Gastroesophageal sphincter (tissue), 3 donors: ENCODE measurements around the gene EXOG.

Experiments
- EP300 ChIP-seq: sonication (generic); formaldehyde crosslinking; IDR thresholded peaks from one replicate; pipeline ENCODE4 v1.6.1; 2017; ENCODE audit warnings: antibody characterized with exemption, mild to moderate bottlenecking
- POLR2A ChIP-seq, 2 donors: fragments of 450-650 bp; IDR thresholded peaks; one replicate each; pipeline ENCODE4 v1.6.1; 2017; ENCODE audit warnings: antibody characterized with exemption in 2 of 2, mild to moderate bottlenecking in 2 of 2, moderate library complexity in 1 of 2
- POLR2AphosphoS5 ChIP-seq: sonication (generic); formaldehyde crosslinking; IDR thresholded peaks from one replicate; pipeline ENCODE4 v1.6.1; 2017; ENCODE audit warnings: antibody characterized with exemption
- TF ChIP-seq, protein P1 (sequence below), 4 experiments: fragments of 200-600 bp in 2 of 4; fragments of 450-650 bp in 2 of 4; sonication (generic) in 1 of 4; IDR thresholded peaks; one replicate each; pipeline ENCODE4 v1.5.1; 2017 to 2019; ENCODE audit warnings: antibody characterized with exemption in 4 of 4, mild to moderate bottlenecking in 2 of 4, moderate library complexity in 2 of 4

DNA sequence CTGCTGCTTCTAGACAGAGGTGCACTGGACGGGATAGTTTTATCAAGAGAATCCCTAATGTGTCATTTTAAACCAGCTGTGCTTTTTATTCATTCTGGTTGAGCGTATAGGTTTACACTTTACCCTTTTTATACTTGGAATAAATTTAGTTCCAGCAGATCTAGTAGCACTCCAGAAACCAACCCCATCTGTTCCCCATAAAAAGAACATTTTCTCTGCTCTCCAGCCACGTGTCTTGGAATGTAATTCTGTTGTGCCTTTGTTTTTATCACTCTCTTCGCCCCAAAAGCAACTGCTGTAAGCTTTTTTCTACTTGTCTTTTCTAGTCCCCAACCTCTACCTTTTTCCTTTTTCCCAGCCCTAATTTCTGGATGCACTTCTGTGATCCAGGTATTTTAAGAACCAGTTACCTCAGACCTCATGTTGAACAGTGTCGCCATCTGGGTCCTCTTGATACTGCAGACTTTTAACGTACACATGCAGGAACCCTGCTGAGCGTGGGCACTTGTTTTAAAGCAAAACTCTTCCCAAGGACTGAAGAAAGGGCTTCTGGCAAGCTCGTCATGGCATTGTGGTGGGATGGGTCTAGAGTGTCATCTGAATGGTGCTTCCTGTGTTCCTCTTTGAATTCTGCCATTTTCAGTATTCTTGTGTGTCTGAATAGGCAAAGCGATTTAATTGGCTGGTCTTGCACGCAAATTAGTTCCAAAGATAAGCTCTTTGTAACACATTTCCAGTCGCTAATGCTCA lies 5.7 kb upstream of the EXOG start:
- TF ChIP-seq, protein P1, sequence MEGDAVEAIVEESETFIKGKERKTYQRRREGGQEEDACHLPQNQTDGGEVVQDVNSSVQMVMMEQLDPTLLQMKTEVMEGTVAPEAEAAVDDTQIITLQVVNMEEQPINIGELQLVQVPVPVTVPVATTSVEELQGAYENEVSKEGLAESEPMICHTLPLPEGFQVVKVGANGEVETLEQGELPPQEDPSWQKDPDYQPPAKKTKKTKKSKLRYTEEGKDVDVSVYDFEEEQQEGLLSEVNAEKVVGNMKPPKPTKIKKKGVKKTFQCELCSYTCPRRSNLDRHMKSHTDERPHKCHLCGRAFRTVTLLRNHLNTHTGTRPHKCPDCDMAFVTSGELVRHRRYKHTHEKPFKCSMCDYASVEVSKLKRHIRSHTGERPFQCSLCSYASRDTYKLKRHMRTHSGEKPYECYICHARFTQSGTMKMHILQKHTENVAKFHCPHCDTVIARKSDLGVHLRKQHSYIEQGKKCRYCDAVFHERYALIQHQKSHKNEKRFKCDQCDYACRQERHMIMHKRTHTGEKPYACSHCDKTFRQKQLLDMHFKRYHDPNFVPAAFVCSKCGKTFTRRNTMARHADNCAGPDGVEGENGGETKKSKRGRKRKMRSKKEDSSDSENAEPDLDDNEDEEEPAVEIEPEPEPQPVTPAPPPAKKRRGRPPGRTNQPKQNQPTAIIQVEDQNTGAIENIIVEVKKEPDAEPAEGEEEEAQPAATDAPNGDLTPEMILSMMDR (IDR thresholded peaks at IDR 0.05), result no peak
- TF ChIP-seq POLR2AphosphoS5 (no peak), EP300 (no peak), POLR2A (IDR thresholded peaks at IDR 0.05) (no peak)
